ENCODE measurements around the gene CRADD.

GRCh38 chr12:93654421-93654820 lies 22.8 kb upstream of the CRADD start:
- TF ChIP-seq, protein P1, sequence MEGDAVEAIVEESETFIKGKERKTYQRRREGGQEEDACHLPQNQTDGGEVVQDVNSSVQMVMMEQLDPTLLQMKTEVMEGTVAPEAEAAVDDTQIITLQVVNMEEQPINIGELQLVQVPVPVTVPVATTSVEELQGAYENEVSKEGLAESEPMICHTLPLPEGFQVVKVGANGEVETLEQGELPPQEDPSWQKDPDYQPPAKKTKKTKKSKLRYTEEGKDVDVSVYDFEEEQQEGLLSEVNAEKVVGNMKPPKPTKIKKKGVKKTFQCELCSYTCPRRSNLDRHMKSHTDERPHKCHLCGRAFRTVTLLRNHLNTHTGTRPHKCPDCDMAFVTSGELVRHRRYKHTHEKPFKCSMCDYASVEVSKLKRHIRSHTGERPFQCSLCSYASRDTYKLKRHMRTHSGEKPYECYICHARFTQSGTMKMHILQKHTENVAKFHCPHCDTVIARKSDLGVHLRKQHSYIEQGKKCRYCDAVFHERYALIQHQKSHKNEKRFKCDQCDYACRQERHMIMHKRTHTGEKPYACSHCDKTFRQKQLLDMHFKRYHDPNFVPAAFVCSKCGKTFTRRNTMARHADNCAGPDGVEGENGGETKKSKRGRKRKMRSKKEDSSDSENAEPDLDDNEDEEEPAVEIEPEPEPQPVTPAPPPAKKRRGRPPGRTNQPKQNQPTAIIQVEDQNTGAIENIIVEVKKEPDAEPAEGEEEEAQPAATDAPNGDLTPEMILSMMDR (IDR thresholded peaks at IDR 0.05): no peak
- TF ChIP-seq POLR2A (IDR thresholded peaks at IDR 0.05): no peak
